Subcutaneous abdominal adipose tissue (tissue), 5 donors: ENCODE results near the gene D2HGDH.

Experiments used
- H3K27ac ChIP-seq: one replicate; pipeline ENCODE4 v1.7.0; 2013; ENCODE audit warnings: low read depth, mild to moderate bottlenecking, inconsistent platforms, low read length, moderate library complexity
- H3K27me3 ChIP-seq, 5 donors: one replicate each; pipeline ENCODE4 v1.7.0; 2013; ENCODE audit warnings: low read length in 5 of 5, inconsistent platforms in 1 of 5; ENCODE audit not compliant: control insufficient read depth in 5 of 5, insufficient read depth in 4 of 5
- H3K36me3 ChIP-seq, 5 donors: one replicate each; pipeline ENCODE4 v1.7.0; 2013; ENCODE audit warnings: low read length in 5 of 5; ENCODE audit not compliant: control insufficient read depth in 5 of 5, insufficient read depth in 5 of 5
- H3K4me1 ChIP-seq, 5 donors: one replicate each; pipeline ENCODE4 v1.7.0; 2013; ENCODE audit warnings: low read length in 5 of 5, mild to moderate bottlenecking in 3 of 5, moderate library complexity in 1 of 5; ENCODE audit not compliant: control insufficient read depth in 5 of 5, insufficient read depth in 5 of 5
- H3K4me3 ChIP-seq, 5 donors: one replicate each; pipeline ENCODE4 v1.7.0; 2013; ENCODE audit warnings: low read length in 5 of 5, low read depth in 1 of 5
- H3K9ac ChIP-seq, 5 donors: one replicate each; pipeline ENCODE4 v1.7.0; 2013; ENCODE audit warnings: low read length in 5 of 5, mild to moderate bottlenecking in 4 of 5, moderate library complexity in 3 of 5
- H3K9me3 ChIP-seq, 5 donors: one replicate each; pipeline ENCODE4 v1.7.0; 2013; ENCODE audit warnings: low read length in 5 of 5; ENCODE audit not compliant: control insufficient read depth in 5 of 5
- donor health status: healthy.
- donor health status: healthy.
- donor health status: healthy.
- donor health status: healthy.
- donor health status: healthy.

Gene D2HGDH

GRCh38 chr2:241764275-241765241 lies 30.1 kb downstream of the D2HGDH start:
- no peak overlapping the region for H3K27ac ChIP-seq
- H3K4me3 ChIP-seq: no peak overlapping the region
- H3K9ac ChIP-seq: no peak overlapping the region
- H3K9me3 ChIP-seq: peaks cover 0 to 6% (median 4%) of the 10 kb centered on the region in 5 donors
- no peaks in the 10 kb centered on the region for H3K27me3 ChIP-seq
- H3K36me3 ChIP-seq: peaks cover 0 to 31% (median 14%) of the 10 kb centered on the region in 5 donors
- no peaks in the 10 kb centered on the region for H3K4me1 ChIP-seq

- no peaks in the 10 kb centered on the region for H3K9me3 ChIP-seq
- H3K4me3 ChIP-seq: no peak overlapping the region
- H3K9ac ChIP-seq: no peak overlapping the region
- H3K27ac ChIP-seq: no peak overlapping the region
- H3K27me3 ChIP-seq: peaks cover 0 to 6% (median under 1%) of the 10 kb centered on the region in 5 donors
- peaks cover 0 to 20% (median 17%) of the 10 kb centered on the region in 5 donors for H3K4me1 ChIP-seq
- H3K36me3 ChIP-seq: peaks cover 0 to 21% (median 9%) of the 10 kb centered on the region in 5 donors
These were observed 33.2 kb downstream of the D2HGDH start for GRCh38 chr2:241767464-241768250.

DNA sequence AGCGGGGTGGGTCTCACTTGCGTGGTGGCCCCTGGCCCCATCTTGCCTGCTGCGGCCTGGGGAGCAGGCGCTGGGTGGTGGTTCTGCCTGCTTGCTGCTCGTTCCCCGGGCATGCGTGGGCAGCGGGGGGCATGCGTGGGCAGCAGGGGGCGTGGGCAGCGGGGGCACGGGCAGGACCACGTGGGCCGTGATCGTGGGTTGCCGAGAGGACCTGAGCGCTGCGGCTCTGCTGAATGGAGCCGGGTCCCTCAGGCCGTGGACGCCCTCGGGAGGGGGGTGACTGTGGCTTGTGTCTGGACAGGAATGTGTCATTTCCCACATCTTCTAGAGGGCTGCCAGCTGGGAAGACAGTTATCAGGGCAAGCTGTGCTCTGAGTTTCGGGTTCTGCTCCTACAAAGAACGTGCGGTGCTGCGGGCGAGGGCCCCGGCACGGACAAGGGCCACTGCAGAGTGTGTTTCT lies 33.9 kb downstream of the D2HGDH start:
- Histone ChIP-seq H3K27me3 (peaks cover 0 to 8% (median 6%) of the 10 kb centered on the region in 5 donors), H3K9me3 (no peaks in the 10 kb centered on the region), H3K4me3 (no peak overlapping the region), H3K9ac (no peak overlapping the region), H3K27ac (no peak overlapping the region), H3K4me1 (peaks cover 0 to 20% (median 17%) of the 10 kb centered on the region in 5 donors), H3K36me3 (peaks cover 0 to 16% (median 5%) of the 10 kb centered on the region in 5 donors)

- H3K27ac ChIP-seq: no peak overlapping the region
- no peak overlapping the region for H3K4me3 ChIP-seq
- no peak overlapping the region for H3K9ac ChIP-seq
- peaks cover 4 to 13% (median 11%) of the 10 kb centered on the region in 5 donors for H3K27me3 ChIP-seq
- H3K36me3 ChIP-seq: peaks cover 0 to 11% (median 3%) of the 10 kb centered on the region in 5 donors
- peaks cover 0 to 20% (median 17%) of the 10 kb centered on the region in 5 donors for H3K4me1 ChIP-seq
- H3K9me3 ChIP-seq: no peaks in the 10 kb centered on the region
These were observed 34.4 kb downstream of the D2HGDH start for GRCh38 chr2:241768850-241769249.

GRCh38 chr2:241769819-241770184 lies 35.4 kb downstream of the D2HGDH start:
- peaks cover 8 to 20% (median 17%) of the 10 kb centered on the region in 5 donors for H3K27me3 ChIP-seq
- H3K9ac ChIP-seq: no peak overlapping the region
- H3K9me3 ChIP-seq: no peaks in the 10 kb centered on the region
- peaks cover 0 to 20% (median 17%) of the 10 kb centered on the region in 5 donors for H3K4me1 ChIP-seq
- H3K36me3 ChIP-seq: peaks cover 0 to 7% (median under 1%) of the 10 kb centered on the region in 5 donors
- H3K27ac ChIP-seq: no peak overlapping the region
- no peak overlapping the region for H3K4me3 ChIP-seq

DNA sequence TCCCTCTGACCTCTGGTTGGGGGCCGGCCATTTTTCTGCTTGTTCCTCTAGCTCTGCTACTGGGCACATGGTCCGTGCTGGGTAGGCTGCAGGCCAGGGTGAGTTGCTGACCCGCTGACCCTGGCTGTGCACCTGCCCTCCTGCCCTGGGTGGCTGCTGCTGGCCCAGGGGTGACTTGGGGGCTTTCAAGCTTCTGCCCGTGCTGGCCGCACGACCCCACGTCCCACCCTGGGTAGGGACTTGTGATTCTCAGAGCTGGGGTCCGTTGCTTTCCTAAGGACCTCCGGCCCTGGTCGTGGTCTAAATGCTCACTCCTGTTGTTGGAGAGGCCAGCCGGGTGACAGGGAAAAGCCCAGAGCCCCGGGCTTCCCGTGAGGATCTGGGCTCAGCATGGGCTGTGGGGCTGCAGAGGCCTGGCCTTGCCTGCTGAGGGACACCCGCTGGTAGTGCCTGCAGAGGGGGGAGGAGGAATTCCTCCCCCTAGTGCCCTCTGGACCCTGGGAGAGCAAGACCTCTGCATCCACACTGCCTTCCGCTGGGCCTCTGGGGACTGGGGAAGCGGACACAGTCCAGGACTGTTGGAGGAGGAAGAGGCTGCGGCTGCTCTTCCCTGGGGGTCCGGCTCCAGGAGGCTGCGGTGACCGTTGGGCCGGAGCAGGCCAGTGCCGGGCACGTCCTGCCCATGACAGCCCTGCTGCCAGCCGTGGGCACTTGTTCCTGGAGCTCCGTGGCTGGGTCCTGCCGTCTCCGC lies 35.9 kb downstream of the D2HGDH start:
- no peak overlapping the region for H3K9ac ChIP-seq
- H3K4me1 ChIP-seq: peaks cover 0 to 20% (median 17%) of the 10 kb centered on the region in 5 donors
- no peaks in the 10 kb centered on the region for H3K9me3 ChIP-seq
- H3K27ac ChIP-seq: no peak overlapping the region
- H3K36me3 ChIP-seq: peaks cover 0 to 7% (median 0%) of the 10 kb centered on the region in 5 donors
- H3K4me3 ChIP-seq: no peak overlapping the region
- H3K27me3 ChIP-seq: peaks cover 14 to 26% (median 19%) of the 10 kb centered on the region in 5 donors

DNA sequence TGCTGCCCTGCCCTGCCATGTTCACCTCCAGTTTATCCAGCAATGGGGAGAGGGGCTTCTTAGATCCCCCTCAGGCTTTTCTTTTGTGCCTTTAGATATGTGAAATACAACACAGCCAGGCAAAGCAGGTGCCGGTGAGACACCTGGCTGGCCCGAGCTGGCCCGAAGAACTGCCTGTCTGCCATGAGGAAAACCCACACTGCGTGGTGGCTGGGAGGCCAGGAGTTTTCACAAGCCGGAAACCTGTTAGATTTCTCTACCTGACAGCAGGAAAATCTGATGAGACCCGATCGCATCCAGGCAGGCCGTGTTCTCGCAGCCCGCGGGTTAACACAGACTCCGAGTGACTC lies 36.5 kb downstream of the D2HGDH start:
- peaks cover 16 to 31% (median 19%) of the 10 kb centered on the region in 5 donors for H3K27me3 ChIP-seq
- H3K9me3 ChIP-seq: no peaks in the 10 kb centered on the region
- H3K9ac ChIP-seq: no peak overlapping the region
- peaks cover 0 to 7% (median 0%) of the 10 kb centered on the region in 5 donors for H3K36me3 ChIP-seq
- peaks cover 0 to 20% (median 17%) of the 10 kb centered on the region in 5 donors for H3K4me1 ChIP-seq
- H3K4me3 ChIP-seq: no peak overlapping the region
- H3K27ac ChIP-seq: no peak overlapping the region

GRCh38 chr2:241771286-241772062 lies 37.0 kb downstream of the D2HGDH start:
- Histone ChIP-seq H3K27me3 (peaks cover 19 to 32% (median 20%) of the 10 kb centered on the region in 5 donors), H3K4me1 (peaks cover 0 to 20% (median 17%) of the 10 kb centered on the region in 5 donors), H3K9ac (no peak overlapping the region), H3K9me3 (no peaks in the 10 kb centered on the region), H3K36me3 (peaks cover 0 to 7% (median 0%) of the 10 kb centered on the region in 5 donors), H3K4me3 (no peak overlapping the region), H3K27ac (no peak overlapping the region)

DNA sequence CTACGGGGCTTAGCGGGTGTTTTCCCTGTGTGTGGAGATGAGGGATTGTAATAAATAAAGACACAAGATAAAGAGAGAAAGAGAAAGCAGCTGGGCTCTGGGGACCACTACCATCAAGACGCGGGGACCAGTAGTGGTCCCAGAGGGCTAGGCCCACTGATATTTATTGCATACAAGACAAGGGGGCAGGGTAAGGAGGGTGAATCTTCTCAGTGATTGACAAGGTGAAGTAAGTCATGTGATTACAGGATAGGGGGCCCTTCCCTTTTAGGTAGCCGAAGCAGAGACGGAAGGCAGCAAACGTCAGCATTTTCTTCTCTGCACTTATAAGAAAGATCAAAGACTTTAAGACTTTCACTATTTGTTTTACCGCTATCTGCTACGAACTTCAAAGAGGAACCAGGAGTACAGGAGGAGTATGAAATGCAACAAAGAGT lies 37.7 kb downstream of the D2HGDH start:
- Histone ChIP-seq H3K4me3 (no peak overlapping the region), H3K27me3 (peaks cover 20 to 37% (median 26%) of the 10 kb centered on the region in 5 donors), H3K27ac (no peak overlapping the region)

More for the DNA sequence above, 37.7 kb downstream of the D2HGDH start:
- Histone ChIP-seq H3K9me3 (no peaks in the 10 kb centered on the region), H3K4me1 (peaks cover 0 to 20% (median 17%) of the 10 kb centered on the region in 5 donors), H3K9ac (no peak overlapping the region), H3K36me3 (peaks cover 0 to 7% (median 0%) of the 10 kb centered on the region in 5 donors)
